GM19023 (cell line): Measurements from ENCODE around the gene PITPNC1.
A peak's percentile ranks its signal among the peaks of the same experiment; 100 is the strongest.
"Not testable (repeated sequence)": the region's sequence is repeated elsewhere in the genome, so short reads cannot be mapped to it uniquely, and the experiment has no call there.

Source experiments
- ATAC-seq: cut with Tn5 transposase; IDR thresholded peaks from one replicate; pipeline ENCODE4 v1.9.1; 2021; ENCODE audit warnings: mild to moderate bottlenecking, moderate library complexity; ENCODE audit not compliant: unreplicated experiment

The PITPNC1 gene

DNA sequence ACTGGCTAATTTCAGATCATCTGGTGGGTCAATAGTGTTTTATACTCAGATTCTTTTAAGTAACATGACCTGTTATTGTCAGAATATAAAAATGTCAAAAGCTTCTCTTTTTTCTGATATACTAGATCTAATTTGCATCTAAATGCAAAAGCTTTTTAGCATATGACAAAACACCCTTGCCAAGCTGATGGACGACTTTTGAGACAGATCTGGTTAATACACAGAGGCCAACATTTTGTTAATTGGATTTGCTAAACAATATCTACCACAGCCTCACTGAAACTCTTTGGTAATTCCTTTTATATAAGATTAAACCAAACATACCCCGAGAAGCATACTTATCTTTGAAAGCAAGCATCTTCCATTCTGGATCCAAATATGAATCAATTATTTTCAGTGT lies 330.4 kb downstream of the PITPNC1 start:
- ATAC-seq, result no peak

DNA sequence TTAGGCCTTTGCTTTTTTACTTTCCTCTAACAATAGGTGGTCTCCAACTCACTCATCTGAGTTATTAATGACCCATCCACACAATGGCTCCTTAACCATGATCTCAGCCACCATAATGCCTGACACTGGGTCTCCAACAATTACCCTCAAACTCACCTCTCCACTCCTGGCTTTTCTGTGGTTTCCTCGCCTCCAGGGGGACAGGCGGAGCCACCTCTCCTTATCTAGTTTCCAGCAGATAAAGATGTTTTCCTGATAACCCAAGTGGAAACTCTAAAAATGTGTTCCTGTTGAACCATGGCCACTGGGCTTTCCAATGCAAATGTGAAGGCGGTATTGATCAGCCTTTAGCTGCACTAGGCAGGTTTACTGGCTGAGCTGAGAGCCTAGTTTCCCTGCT lies 331.3 kb downstream of the PITPNC1 start:
- ATAC-seq, result no peak

DNA sequence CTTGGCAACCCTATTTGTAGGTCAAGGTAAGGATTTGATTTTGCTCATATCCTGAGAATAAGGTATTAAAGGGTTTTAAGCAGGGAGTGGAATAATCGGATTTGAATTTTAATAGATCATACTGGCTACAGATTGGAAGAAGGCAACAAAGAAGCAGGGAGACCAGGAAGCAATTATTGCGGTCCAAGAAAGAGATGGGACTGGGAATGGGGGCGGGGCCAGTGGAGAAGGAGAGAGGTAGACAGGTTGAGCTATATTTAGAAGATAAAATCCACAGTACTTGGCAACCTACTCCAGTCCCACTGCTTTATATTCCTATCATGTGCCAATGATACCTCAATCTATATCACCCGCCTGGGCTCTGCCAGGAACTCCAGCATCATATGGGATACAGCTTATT lies 334.8 kb downstream of the PITPNC1 start:
- no peak for ATAC-seq

DNA sequence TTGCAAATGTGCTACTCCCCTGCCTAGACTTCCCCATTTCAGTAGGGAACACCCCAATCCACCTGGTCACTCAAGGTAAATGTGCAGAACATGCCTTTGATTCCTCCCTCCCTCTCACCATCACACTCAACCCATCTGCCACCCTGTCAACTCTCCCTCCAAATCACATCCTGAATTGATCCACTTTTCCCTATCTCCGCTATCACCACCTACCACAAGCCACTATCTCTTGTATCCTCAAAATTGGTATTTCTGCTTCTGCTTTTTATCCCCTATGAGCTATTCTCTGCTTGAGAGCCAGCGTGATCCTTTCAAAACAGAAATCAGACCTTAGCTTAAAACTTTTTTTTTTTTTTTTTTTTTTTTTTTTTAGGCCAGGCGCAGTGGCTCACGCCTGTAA lies 335.3 kb downstream of the PITPNC1 start:
- no peak for ATAC-seq

DNA sequence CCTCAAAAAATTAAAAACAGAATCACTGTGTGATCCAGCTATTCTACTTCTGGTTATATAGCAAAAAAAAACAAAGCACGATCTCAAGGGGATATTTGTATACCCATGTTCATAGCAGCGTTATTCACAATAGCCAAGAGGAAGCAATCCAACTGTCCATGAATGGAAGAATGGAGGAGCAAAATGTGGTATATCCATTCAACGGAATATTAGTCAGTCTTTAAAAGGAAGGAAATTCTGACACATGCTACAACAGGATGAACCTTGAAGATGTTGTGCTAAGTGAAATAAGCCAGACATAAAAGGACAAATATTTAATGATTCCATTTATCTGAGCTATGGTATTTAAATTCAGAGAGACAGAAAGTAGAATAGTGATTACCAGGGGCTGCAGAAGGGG lies 336.1 kb downstream of the PITPNC1 start:
- ATAC-seq, result no peak

DNA sequence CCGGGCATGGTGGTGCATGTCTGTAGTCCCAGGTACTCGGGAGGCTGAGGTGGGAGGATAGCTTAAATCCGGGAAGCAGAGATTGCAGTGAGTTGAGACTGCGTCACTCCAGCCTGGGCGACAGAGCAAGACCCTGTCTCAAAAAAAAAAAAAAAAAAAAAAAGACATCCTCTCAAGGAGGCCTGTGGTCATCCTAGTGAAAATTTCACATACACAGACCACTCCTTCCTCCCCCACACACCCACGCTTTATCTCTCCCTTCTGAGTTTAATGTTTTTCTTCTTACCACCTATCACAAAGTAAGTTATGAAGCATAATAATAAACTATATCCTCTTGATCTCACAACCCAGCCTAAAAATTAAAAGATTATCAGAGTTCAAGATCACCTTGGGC lies 339.3 kb downstream of the PITPNC1 start:
- ATAC-seq, result no peak

DNA sequence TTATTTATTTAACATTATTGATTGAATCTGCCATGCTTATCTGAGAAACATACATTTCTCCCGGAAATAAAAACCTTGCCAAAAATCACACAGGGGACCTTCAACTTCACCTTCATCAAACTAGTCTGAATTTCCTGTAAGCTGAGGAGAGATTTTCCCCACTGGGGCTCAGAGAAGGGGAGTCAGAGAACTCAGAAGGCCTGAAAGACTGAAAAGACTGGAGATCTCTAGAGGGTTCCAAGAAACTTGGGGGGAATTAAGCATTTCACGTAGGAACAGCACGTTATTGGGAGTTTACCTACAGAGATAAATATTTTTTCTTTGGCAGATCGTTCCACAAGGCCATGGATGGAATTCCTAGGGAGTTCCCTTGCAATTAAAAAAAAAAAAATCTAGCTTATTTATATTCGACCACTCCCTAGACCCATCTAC lies 340.1 kb downstream of the PITPNC1 start:
- ATAC-seq, result no peak

DNA sequence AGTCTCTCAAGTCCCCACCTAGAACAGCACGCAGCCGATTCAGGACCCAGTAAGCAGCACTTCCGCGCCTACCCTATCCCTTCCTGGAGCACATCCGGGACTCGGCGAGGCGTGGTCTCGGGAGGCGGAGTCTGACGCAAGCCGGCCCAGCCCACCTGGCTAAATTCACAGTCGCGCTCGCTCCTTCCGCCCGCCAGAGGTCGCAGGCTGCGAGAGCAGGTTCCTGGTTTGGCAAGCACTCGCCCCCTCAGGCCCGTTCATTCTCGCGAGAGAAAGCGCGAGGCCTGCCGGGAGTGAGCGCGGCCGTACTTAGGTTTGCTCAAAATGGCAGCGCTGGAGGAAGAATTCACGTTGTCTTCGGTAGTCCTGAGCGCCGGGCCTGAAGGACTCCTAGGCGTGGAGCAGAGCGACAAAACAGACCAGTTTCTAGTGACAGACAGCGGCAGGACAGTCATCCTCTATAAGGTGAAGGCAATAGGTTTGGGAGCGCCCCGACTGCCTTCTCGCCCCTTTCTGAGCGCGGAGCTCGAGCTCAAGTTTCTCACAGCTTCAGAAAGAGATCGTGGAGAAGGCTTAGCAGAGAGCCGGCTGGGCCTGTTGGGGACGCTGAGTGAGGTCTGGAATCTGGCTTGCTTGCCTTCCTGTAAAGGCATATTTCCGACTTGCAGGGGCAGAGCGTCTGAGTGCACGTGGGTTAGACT lies 340.7 kb downstream of the PITPNC1 start, which contains the start of gene NOL11:
Gene NOL11, plus strand, starts transcription at position 313 of the 701 bp plus-strand sequence. Its CDS starts 12 bp downstream, at position 325.
- peak; percentile 94 for ATAC-seq

DNA sequence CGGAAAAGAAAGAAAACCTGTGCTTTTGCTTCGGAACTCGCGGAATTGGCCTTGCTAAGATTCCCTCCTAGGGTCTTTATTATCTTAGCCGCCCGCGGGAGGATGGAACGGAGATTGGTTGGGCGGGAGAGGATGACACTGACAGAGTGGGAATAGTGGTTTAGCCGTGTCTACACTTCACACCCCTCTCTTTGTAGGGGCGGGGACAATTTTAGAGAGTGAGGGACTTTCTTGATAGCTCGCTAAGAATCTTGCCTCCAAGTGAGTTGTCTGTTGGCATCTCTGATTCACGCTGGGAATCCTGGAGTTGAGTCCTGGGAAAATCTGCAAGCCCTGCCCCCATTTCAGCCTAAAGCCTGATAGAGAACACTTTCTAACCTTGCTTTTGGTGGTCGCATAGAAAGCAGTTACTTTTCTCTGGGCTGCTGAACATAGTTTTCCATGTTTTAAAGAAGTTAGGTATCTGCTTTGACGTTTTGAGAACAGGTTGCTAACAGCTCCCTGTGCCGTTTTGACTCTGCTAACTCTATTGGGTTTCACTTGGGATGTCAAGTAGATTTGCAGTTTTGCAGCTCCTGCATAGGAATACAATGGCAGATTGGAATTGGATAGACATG lies 341.4 kb downstream of the PITPNC1 start:
- ATAC-seq, result peak; percentile 2

DNA sequence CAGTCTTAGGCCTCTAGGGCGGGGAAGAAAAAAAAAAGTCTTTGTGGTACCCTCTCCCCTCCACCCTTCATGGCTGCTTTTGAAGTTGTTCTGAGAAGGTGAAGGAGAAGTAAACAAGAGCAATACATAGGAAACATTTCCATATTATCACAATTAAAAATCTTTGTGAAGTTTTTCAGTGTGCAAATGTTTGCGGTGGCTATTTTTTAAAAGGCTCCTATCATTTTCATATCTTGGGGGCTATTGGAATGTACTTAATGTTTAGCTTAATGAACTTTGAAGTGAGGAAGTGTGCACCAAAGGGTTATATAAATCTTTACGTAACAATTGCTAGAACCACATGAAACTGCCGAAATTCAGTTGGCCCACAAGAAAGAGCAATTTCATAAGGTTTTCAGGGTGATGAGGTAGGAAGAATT lies 348.3 kb downstream of the PITPNC1 start:
- ATAC-seq, result no peak

DNA sequence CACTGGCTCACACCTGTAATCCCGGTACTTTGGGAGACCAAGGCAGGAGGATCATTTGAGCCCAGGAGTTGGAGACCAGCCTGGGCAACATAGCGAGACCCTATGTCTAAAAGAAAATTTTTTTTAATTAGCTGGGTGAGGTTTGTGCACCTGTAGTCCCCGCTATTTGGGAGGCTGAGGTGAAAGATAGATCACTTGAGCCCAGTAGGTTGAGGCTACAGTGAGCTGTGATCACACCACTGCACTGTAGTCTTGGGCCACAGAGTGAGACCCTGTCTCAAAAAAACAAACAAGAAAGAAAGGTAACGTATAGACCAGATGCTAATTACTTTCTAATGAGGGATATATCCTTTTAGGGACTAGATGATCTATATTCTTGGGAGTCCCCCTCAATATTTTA lies 348.7 kb downstream of the PITPNC1 start:
- ATAC-seq, result no peak

DNA sequence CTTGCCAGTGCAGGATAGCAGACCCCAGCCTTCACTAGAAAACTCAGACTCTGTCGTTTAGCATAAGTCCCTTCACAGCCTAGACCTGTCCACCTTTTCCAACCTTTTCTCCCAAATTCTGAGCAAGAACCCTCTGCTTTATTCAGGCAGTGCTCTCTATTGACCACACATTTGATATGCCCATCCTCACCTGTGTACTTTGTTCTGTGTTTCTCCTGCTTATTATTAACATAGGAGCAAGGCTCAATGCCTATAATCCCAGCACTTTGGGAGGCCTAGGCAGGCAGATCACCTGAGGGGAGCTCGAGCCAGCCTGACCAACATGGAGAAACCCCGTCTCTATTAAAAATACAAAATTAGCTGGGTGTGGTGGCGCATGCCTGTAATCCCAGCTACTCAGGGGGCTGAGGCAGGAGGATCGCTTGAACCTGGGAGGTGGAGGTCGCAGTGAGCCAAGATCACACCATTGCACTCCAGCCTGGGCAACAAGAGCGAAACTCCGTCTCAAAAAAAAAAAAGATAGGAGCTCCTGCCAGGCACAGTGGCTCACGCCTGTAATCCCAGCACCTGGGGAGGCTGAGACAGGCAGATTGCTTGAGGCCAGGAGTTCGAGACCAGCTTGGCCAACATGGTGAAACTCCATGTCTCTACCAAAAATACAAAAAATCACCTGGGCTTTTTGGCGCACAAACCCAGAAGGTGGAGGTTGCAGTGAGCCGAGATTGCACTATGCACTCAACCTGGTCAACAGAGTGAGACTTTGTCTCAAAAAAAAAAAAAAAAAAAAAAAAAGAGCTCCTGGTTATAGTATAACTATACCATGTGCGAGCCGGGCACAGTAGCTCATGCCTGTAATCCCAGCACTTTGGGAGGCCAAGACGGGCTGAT lies 350.3 kb downstream of the PITPNC1 start:
- not testable (repeated sequence) for ATAC-seq

DNA sequence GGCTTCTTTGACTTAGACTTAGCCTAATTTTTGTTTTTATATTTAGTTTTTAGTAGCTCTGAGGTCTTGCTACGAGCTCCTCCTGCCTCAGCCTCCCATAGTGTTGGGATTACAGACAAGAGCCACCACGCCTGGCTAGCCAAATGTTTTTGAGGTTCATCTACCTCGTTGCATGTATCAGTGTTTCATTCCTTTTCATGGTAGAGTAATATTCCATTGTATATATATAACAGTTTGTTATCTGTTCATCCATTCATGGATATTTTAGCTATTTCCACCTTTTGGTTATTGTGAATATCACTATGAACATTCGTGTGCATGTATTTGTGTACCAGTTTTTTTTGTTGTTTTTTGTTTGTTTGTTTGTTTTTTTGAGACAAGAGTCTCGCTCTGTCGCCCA lies 352.8 kb downstream of the PITPNC1 start:
- no peak for ATAC-seq

DNA sequence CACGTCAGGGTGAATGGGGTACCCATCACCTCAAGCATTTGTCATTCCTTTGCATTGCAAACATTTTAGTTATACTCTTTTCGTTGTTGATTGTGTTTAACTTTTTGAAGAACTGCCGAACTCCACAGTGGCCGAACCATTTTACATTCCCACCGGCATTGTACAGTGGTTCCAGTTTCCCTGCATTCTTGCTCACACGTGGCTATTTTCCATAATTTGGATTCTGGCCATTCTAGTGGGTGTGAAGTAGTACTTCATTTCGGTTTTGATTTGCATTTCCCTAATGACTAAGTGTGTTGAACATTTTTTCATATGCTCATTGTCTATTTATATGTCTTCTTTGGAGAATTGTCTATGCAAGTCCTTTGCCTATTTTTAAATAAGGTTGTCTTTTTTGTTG lies 353.6 kb downstream of the PITPNC1 start:
- ATAC-seq, result no peak

DNA sequence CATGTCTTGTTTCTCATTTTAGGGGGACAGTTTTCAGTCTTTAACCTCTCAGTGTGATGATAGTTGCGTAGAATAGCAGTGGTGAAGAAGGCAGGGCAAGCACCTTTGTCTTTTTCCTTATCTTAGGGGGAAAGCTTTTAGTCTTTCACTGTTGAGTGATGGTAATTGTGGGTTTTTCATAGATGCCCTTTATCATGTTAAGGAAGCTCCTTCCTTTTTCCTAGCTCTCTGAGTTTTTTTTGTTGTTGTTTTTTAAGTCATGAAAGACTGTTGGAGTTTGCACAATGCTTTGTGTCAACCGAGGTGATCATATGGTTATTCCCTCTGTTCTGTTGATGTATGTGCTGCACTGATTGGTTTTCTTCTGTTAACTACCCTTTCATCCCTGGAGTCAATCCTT lies 356.4 kb downstream of the PITPNC1 start:
- no peak for ATAC-seq

DNA sequence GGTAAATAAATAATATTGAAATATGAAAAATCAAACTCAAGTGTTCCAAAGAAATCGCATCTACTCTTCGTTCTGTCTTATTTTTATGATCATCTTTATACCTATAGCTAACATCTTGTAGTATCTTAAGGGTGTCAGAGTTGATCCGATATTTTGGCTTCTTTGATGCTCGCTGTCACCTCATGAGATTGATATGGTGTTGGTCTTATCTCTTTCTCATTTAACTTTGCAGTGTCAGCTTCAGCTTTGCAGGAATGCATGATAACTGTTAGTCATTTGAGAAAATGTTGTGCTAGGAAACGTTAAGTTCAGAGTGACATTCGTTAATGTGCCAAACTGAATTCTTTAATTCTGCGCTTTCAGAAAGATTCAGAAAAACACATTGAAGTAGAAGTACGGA lies 360.1 kb downstream of the PITPNC1 start:
- ATAC-seq, result no peak

DNA sequence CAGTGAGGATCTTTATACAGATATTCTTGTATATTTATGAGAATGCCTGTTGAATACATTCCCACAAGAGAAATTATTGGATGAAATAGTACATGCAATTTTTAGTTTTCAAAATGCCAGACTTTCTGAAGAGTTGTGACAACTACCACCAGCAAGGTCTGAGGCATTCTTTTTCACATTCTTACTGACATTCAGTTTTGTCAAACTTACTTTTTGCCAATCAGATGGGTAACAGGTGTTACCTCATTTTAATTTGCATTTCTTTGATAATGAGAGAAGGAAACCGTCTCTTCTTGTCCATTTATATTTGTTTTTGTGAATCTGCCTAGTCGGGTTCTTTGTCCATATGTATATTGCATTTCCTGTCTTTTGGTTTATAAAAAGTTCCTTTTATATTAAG lies 364.9 kb downstream of the PITPNC1 start:
- ATAC-seq, result no peak
